22Rv1 (cell line): ENCODE data around the gene PKNOX2.
A peak's percentile ranks its signal among the peaks of the same experiment; 100 is the strongest.

ENCODE experiments used
- ZFX ChIP-seq: fragments of 450-650 bp; IDR thresholded peaks from 2 replicates; pipeline ENCODE4 v1.6.1; 2017; ENCODE audit warnings: antibody characterized with exemption, borderline replicate concordance
- TF ChIP-seq, protein P1 (sequence below): fragments of 450-650 bp; IDR thresholded peaks from 2 replicates; pipeline ENCODE4 v1.5.1; 2017; ENCODE audit warnings: mild to moderate bottlenecking

DNA sequence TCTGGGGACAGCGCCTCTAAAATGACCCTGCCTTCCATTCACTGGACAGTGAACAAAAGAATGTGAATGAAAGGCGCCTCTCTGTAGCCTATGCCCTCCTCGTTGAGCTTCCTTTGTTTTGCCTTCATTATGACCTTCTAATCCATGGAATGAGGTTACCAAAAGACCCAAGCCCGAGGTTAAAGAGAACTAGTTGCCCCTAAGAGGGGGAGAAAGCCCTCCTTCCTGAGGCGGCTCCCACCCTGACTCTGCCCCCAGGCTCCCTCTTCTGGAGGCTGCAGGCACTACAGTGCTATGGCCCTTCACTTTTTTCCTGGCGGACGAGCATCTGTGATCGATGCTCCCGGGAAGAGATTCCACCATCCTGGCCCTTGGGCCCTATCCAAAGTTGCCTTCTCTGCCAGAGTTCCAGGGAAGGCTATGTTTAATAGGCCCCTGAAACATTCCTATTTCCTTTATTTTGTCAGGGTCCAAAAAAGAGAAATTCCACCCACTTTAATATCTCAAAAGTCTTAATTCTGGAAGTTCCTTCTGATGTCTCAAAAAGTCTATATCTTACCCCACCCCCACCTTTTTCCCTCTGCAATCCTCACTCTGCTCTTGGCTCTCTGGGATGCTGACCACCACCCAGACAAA is 184.2 kb downstream of the PKNOX2 start:
- TF ChIP-seq, protein P1, sequence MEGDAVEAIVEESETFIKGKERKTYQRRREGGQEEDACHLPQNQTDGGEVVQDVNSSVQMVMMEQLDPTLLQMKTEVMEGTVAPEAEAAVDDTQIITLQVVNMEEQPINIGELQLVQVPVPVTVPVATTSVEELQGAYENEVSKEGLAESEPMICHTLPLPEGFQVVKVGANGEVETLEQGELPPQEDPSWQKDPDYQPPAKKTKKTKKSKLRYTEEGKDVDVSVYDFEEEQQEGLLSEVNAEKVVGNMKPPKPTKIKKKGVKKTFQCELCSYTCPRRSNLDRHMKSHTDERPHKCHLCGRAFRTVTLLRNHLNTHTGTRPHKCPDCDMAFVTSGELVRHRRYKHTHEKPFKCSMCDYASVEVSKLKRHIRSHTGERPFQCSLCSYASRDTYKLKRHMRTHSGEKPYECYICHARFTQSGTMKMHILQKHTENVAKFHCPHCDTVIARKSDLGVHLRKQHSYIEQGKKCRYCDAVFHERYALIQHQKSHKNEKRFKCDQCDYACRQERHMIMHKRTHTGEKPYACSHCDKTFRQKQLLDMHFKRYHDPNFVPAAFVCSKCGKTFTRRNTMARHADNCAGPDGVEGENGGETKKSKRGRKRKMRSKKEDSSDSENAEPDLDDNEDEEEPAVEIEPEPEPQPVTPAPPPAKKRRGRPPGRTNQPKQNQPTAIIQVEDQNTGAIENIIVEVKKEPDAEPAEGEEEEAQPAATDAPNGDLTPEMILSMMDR = peak; percentile 90
- no peak for TF ChIP-seq ZFX
